ENCODE data around the gene PTGER2.

The PTGER2 gene

DNA sequence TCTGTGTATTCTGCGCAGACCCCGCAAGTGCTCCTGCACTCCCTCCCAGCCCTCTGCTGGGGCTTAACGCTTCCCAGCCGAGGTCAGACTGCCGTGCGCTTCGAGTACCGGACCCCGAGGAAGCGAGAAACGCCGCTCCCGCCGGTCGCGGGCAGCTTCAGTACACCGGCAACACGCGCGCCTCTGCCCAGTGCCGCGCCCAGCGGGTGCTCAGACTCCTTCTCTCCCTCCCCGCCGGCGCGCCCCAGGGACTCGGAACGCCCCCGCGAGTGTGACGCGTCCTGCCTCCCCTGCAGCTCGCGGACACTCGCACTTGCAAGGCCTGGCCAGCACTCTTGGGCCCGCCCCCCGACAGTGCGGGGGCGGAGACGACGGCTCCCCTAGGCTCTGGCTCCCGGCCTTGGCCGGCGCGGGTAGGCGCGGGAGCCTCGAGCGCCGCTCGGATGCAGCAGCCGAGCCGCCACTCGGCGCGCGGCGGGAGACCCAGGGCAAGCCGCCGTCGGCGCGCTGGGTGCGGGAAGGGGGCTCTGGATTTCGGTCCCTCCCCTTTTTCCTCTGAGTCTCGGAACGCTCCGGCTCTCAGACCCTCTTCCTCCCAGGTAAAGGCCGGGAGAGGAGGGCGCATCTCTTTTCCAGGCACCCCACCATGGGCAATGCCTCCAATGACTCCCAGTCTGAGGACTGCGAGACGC, at the start of gene PTGER2:
Gene PTGER2, plus strand, starts transcription at position 410 of the 692 bp plus-strand sequence. Its CDS starts 237 bp downstream, at position 647.
- peak; percentile 68 for DNase-seq (ENCODE audit: low spot score)

GRCh38 chr14:52265253-52265652, 48.9 kb upstream of the PTGER2 start:
- DNase-seq (ENCODE audit: low spot score) = no peak

- DNase-seq (ENCODE audit: low spot score) = no peak
Measured at GRCh38 chr14:52266179-52266578, 47.9 kb upstream of the PTGER2 start.

GRCh38 chr14:52266782-52267181, 47.3 kb upstream of the PTGER2 start:
- DNase-seq (ENCODE audit: low spot score) = no peak

GRCh38 chr14:52267501-52268278, 46.4 kb upstream of the PTGER2 start, which contains the start of gene PTGDR:
Gene PTGDR (plus strand): TSS chr14:52267698. CDS start chr14:52267815, 117 bp downstream.
- DNase-seq (ENCODE audit: low spot score) = no peak

DNA sequence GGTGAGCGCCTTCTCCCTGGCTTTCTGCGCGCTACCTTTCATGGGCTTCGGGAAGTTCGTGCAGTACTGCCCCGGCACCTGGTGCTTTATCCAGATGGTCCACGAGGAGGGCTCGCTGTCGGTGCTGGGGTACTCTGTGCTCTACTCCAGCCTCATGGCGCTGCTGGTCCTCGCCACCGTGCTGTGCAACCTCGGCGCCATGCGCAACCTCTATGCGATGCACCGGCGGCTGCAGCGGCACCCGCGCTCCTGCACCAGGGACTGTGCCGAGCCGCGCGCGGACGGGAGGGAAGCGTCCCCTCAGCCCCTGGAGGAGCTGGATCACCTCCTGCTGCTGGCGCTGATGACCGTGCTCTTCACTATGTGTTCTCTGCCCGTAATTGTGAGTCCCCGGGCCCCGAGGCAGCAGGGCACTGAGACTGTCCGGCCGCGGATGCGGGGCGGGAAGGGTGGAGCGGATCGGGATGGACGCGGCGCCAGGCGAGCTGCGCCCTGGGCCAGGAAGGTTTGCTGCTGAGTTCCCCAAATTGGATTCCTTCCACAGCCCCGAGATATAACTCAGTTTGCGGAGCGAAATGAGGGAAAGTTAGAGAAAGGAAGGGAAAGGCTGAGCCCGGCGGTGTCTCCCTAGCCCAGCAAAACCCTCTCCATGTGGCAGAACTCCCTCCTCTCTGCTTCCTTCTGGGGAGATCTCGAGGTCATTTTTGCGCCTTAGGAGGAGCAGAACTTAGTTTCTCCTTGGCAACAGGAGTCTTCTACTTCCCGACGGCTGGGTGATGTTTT, 45.6 kb upstream of the PTGER2 start:
- DNase-seq (ENCODE audit: low spot score) = no peak

DNA sequence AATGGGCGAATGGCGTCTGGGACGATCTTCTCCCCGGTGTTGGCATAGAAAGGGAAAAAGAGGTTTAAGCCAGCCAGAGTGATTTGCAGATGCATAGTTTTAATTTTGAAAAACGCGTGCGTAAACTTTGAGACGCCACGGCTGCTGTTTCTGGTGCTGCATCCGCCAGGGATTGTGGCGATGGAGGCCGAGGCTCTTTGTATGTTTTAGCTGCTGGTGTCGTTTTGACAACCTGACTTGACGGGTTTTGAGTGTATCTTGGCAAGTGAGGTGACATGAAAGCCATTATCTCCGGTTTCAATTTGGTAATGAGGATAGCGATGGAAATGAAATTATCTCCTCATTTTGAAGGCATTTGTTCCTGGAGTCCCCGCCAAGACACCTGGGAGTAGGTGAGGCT, 45.0 kb upstream of the PTGER2 start:
- DNase-seq (ENCODE audit: low spot score) = no peak

DNA sequence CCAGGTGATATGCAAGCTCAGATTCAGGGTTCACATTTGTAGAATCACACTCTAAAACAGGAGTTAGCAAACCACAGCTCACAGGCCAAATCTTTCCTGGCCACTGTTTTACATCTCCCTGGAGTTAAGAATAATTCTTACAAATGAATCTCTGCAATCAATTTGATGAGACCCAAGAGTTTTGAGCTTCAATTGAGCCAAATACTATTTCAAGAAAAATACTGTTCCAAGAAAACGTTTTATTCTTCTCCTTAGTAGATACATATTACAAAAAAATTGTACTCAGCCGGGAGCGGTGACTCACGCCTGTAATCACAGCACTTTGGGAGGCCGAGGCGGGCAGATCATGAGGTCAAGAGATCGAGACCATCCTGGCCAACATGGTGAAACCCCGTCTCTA, 44.1 kb upstream of the PTGER2 start:
- DNase-seq (ENCODE audit: low spot score) = no peak

DNA sequence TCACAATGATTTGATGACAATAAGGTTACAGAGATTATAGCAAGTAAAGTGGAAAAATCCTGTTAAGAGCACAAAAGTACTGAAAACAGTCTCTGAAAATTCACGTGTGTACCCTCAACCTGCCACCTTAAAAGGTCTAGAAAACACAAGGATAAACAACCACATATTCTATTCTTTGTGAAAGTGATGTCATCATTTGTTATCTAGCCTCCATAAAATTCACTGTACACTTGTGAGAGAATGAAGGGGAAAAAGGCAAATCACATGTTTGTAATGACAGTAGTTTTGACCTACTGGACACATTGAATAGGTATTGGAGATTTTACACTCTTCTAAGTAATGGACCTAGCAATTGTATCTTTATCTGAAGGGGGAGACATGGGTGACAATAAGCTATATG, 42.6 kb upstream of the PTGER2 start:
- DNase-seq (ENCODE audit: low spot score) = no peak

DNA sequence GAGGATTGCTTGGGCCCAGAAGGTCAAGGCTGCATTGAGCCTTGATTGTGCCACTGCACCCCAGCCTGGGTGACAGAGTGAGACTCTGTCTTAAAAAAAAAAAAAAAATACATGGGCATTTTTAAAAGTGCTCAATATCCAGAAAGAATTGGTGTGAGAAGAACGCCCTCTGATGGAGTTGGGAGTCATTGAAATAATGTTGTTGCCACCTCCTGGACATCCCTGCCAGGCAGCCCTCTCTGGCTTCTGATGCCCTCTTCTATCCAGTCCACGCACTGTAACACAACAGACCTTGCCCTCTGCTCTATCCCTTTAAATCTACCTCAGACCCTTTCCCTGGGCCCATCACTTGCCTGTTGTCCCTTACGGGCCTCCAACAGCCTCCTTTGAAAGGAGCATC, 41.7 kb upstream of the PTGER2 start:
- DNase-seq (ENCODE audit: low spot score) = peak; percentile 2

- DNase-seq (ENCODE audit: low spot score) = no peak
Measured at GRCh38 chr14:52275372-52275771, 38.7 kb upstream of the PTGER2 start.

DNA sequence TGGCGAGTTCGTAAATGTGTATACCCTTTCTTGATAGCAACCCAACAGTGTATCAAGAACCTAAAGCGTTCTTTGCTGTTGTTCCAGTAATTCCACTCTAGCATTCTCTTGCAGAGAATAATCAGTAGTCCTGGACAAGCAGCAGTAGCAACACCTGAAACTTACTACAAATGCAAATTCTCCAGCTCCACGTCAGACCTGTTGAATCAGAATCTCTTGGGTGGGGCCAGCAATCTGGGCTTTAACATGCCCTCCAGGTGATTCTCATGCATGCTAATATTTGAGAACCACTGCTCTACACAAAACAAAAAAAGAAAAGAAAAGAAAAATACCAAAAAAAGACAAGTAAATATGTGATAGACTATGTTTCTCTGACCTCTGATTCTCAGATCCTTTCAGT, 36.6 kb upstream of the PTGER2 start:
- no peak for DNase-seq (ENCODE audit: low spot score)

GRCh38 chr14:52279408-52279807, 34.7 kb upstream of the PTGER2 start:
- DNase-seq (ENCODE audit: low spot score) = no peak

DNA sequence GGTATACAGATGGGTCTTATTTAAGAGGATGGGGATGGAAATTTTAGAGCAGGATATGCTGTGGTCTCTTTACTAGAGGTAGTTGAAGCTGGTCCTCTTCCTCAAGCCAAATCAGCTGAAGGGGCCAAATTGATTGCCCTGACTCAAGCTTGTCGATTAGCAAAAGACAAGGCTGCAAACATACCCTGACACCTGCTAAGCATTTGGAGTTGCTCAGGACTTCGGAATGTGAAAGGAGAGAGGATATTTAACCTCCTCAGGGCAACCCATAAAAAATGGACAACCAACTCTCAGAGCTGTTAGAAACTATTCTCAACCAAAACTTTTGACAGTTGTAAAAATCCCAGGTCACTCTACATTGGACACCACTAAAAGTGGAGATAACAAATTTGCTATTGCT, 31.0 kb upstream of the PTGER2 start:
- no peak for DNase-seq (ENCODE audit: low spot score)

- DNase-seq (ENCODE audit: low spot score) = no peak
Measured at GRCh38 chr14:52286661-52287649, 27.2 kb upstream of the PTGER2 start.

- DNase-seq (ENCODE audit: low spot score) = no peak
Measured at GRCh38 chr14:52296378-52296777, 17.7 kb upstream of the PTGER2 start.

- no peak for DNase-seq (ENCODE audit: low spot score)
Measured at GRCh38 chr14:52298795-52299194, 15.3 kb upstream of the PTGER2 start.

DNA sequence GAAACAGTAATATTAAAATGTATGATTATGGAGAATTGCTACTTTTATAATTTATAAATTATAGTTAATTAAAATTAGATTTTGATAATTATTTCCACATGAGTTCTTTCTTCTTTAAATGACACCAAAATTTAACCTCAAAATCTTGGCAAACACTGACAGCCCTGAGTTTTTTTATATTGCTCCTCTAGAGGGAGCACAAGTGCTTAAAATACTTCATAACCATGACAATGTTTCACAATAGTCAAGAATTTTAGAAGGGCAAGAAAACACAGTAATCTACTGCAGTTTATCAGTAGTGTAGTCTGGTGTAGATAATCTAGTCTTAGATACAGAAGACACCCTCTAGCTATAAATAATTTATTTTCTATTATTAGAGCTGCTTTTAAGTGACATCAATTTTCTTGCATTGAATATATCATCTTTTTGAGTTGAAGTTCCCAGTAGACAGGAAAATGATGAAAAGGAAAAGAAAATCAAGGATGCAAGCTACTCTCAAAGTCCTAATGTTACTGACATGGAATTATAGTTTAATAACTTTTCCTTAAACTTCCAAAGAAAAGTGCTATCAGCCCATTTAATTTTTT, 14.3 kb upstream of the PTGER2 start:
- DNase-seq (ENCODE audit: low spot score) = peak; percentile 38

DNA sequence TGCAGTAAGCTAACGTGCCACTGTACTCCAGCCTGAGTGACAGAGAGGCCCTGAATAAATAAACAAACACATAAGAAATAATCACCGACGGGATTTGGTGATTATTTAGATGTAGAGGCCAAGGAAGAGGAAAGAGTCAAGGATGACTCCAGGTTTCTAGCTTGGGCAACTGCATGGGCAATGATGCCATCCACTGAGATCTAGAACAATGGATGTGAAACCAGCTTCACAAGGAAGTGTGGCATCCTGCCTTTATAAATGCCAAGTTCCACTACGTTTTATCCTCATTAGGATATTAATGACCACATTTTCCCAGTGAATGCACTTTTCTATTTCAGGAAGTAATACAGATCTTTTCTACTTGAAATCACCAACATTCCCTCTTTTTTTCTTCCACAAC, 10.9 kb upstream of the PTGER2 start:
- no peak for DNase-seq (ENCODE audit: low spot score)

GRCh38 chr14:52304248-52304904, 9.7 kb upstream of the PTGER2 start:
- no peak for DNase-seq (ENCODE audit: low spot score)

DNA sequence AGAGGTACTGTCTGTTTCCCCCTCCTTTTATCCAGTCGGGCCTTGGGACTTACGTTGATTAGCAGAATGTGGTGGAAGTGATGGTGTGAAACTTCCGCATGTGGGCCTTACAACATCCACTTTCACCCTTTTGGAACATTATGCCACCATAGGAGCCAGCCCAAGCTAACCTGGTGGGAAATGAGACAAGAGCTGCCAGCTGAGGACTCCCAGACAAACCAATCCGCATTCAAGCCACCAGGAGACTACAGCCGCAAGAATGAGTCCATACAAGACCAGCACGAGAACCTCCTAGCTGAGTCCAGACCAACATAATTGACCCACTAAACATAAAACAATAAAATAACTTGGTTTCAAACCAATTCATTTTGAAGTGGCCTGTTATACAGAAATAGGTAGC, 9.1 kb upstream of the PTGER2 start:
- DNase-seq (ENCODE audit: low spot score) = no peak

All from SW480 (cell line).